Glomerular endothelial cell (primary cell): Measurements from ENCODE around the gene APOL3. TPM values are rescaled to one million over a fixed set of nuclear protein-coding genes. Genes with fewer than 3 reads are reported as not detected.
"Not testable (repeated sequence)": the region's sequence is repeated elsewhere in the genome, so short reads cannot be mapped to it uniquely, and the experiment has no call there.

Source experiments
- DNase-seq: peaks from one replicate; pipeline ENCODE4 v3.0.0-alpha.2; 2011; ENCODE audit warnings: low read depth, low spot score; ENCODE audit errors: extremely low read depth
- total RNA-seq: library from RNA; depleted of rRNA; stranded (reverse); fragments of >200 nt; gene quantifications from 2 replicates; pipeline ENCODE4 v1.2.3, GENCODE V29; 2015

The APOL3 gene
- total RNA-seq, 1 donor from 2014 or later: 80.5 TPM

- DNase-seq: no peak
These were observed 33.0 kb upstream of the APOL3 start for GRCh38 chr22:36193577-36193976.

- DNase-seq: no peak
These were observed 32.6 kb upstream of the APOL3 start for GRCh38 chr22:36193171-36193570.

GRCh38 chr22:36192542-36192941 is 32.0 kb upstream of the APOL3 start:
- DNase-seq: no peak

GRCh38 chr22:36191106-36191836 is 30.7 kb upstream of the APOL3 start:
- DNase-seq: no peak

- not testable (repeated sequence) for DNase-seq
These were observed 27.3 kb upstream of the APOL3 start for GRCh38 chr22:36187862-36188261.

- DNase-seq: no peak
These were observed 25.5 kb upstream of the APOL3 start for GRCh38 chr22:36185828-36186624.

GRCh38 chr22:36184433-36185025 is 24.0 kb upstream of the APOL3 start:
- DNase-seq: no peak

- DNase-seq: no peak
These were observed 22.9 kb upstream of the APOL3 start for GRCh38 chr22:36183446-36183845.

- DNase-seq: no peak
These were observed 22.3 kb upstream of the APOL3 start for GRCh38 chr22:36182857-36183256.

- DNase-seq: no peak
These were observed 21.5 kb upstream of the APOL3 start for GRCh38 chr22:36182056-36182455.

- no peak for DNase-seq
These were observed 20.4 kb upstream of the APOL3 start for GRCh38 chr22:36180928-36181327.

GRCh38 chr22:36180038-36180880 is 19.7 kb upstream of the APOL3 start:
- no peak for DNase-seq

- no peak for DNase-seq
These were observed 16.6 kb upstream of the APOL3 start for GRCh38 chr22:36177160-36177559.

GRCh38 chr22:36175892-36176291 is 15.3 kb upstream of the APOL3 start:
- no peak for DNase-seq

GRCh38 chr22:36171941-36172340 is 11.4 kb upstream of the APOL3 start:
- no peak for DNase-seq

- no peak for DNase-seq
These were observed 6.1 kb upstream of the APOL3 start for GRCh38 chr22:36166518-36167220.

GRCh38 chr22:36166086-36166485 is 5.5 kb upstream of the APOL3 start:
- no peak for DNase-seq

- DNase-seq: no peak
These were observed 4.6 kb upstream of the APOL3 start for GRCh38 chr22:36165141-36165540.

GRCh38 chr22:36164621-36165020 is 4.1 kb upstream of the APOL3 start:
- DNase-seq: no peak

- DNase-seq: no peak
These were observed 2.9 kb upstream of the APOL3 start for GRCh38 chr22:36163497-36163896.
